Stimulated activated CD8-positive, alpha-beta memory T cell treated with anti-CD3 and anti-CD28 coated beads, Interleukin-12 subunit alpha, Interleukin-12 subunit beta, amount 100 ng/mL, for 24 hours (primary cell): ENCODE results near the gene RAB11A.

Experiments used
- DNase-seq: peaks from one replicate; pipeline ENCODE4 v3.0.0-alpha.2; 2020; ENCODE audit errors: extremely low read depth

RAB11A gene

GRCh38 chr15:65939901-65940617, 70.8 kb downstream of the RAB11A start:
- no peak for DNase-seq

- no peak for DNase-seq
Measured at GRCh38 chr15:65940618-65940909, 71.3 kb downstream of the RAB11A start.
